Measurements from ENCODE around the gene SLC1A7.

Gene SLC1A7

GRCh38 chr1:53132176-53132575 lies 10.3 kb downstream of the SLC1A7 start:
- DNase-seq = no peak

GRCh38 chr1:53131590-53131938 lies 10.9 kb downstream of the SLC1A7 start:
- DNase-seq = no peak

- no peak for DNase-seq
Observed at GRCh38 chr1:53130878-53131589, 11.4 kb downstream of the SLC1A7 start.

DNA sequence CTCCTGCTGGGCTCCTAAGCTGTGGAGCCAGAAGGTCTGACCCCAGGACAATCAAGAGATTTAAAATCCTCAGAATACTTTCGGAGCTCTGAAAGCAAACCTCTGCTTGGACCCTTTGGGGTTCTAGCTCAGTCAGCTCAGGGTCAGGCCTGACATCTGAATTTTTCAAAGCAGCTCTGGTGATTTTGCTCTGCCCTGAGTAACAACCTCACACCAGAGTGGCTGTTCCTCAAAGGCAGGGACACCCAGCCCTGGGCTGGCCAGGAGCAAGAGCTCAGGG lies 11.9 kb downstream of the SLC1A7 start:
- no peak for DNase-seq

DNA sequence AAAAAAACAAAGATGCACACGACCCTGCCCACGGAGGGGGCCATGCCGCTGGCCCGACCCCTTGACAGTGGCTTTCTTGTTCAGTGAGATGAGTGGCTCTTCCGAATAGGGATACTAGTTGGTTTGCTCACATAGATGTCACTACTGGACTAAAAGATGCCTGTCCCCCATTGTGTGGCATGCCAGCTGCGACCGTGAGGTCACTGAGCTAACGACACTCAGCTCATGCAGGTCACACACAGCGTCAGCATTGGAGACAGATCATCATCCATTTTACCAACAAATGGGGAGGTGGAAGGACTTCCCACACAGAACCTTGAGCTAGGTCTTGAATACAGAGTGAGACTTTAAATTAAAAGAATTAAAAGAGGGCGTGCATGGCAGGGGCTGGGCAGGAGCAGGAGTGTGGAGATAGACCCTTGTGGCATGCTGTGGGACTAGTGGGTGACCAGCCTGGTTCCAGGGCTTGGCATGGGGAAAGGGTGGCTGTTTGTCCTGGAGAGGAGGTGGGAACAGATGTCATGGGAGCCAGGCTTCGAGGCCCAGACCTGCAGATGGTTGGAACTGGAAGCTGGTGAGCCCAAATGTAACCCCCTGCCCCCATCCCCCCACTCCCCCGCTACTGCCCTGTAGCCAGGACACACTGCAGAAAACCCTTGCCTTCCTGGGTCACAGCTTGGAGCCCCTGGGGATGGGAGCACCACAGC lies 12.4 kb downstream of the SLC1A7 start:
- DNase-seq = no peak

DNA sequence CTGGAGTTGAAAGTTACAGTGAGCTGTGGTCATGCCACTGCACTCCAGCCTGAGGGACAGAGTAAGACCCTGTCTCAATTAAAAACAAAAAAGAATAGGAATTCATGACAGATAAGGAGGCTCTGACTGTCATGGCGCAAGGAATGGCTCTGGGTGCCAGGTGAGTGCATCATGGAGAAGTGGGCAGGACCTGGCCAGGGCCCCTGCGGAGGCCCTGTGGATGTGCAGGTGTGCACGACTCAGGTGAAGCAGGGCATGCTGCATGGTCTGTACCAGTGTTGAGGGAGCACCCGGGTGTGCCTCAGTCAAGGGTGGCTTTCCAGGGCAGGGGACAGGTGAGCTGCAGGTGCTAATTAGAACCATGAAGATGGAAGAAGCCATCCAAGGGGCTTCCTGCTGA lies 14.0 kb downstream of the SLC1A7 start:
- no peak for DNase-seq

DNA sequence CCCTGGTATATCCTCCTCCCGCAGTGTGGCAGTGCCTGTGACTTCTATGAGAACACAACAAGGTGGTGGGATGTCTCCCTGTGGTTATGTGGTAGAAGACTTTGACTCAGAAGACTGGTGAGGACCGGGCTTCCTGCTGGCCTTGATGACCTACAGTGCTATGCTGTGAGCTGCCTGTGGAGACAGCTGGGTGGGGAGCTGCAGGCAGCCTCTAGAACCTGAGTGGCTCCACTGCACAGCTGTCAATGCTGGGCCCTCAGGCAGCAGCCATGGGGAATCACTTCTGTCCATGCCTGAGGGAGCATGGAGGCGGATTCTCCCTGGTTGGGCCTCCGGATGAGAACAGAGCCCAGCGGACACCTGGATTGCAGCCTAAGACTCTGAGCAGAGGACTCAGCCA lies 14.9 kb downstream of the SLC1A7 start:
- no peak for DNase-seq

DNA sequence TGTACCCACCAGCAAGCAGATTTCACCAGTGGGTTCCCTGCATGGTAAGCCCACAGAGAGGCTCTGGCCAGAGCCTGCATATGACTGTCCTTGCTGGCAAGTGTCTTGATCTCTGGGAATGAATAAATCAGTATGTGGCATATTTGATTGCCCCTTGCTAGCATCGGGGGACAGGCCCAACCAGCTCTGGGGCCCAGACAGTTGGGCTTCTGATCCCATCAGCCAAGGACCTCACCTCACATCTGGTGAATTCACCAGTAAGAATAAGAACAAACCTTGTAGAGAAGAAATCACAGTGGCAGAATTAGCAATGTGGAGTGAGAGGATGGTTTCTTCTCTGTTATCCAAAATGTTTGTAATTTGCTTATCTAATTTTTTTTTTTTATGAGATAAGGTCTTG lies 15.9 kb downstream of the SLC1A7 start:
- no peak for DNase-seq

- no peak for DNase-seq
Observed at GRCh38 chr1:53125623-53126360, 16.6 kb downstream of the SLC1A7 start.

DNA sequence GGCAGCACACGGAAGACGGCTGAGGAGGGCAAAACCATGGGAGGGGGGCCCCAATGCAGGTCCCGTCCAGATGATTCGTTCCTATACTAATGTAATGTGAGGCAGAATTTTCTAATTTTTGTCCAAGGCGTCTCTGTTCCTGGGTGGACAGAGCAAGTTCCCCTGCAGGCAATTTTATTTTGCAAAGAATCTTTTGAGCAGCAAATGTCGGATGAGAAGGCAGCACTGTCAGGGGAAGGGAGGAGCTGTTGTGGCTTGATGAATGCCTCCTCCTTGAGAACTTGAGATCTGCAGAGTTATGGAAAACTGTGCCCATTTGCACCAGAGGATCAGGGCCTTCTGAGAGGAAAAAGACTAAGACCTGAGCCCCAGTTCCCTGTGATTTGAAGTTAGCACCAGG lies 17.3 kb downstream of the SLC1A7 start:
- DNase-seq = no peak

DNA sequence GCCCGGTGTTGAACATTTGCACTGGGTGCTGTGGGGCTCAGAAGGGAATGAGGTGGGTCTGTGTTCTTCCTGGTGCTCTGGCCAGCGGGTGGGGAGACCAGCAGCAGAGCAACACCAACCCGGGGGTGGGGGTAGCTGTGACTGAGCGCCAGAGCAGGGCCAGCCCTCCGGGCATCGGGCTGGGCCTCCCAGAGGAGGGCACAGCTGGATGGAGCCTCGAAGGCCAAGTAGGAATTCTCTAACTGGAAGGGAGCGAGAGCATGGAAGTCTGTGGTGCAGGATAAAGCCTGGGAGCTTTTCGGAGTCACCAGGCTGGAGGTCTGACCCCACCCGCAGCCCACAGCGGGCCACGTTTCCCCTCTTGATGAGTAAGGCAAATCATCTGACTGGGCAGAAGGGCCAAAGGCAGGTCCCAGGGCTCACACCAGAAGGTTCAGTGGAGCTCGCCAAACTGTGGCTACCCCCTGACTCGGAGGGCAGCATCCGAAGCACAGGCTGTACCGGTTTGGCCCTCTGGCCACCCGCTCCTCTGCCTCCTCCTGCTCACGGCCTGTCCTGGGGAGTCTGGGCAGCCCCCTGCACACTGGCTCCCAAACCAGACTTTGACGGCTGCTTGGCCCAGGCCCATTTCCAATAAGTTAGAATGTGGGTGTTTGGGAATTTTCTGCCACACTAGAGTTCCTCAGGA lies 18.8 kb downstream of the SLC1A7 start:
- no peak for DNase-seq

- no peak for DNase-seq
Observed at GRCh38 chr1:53122961-53123413, 19.5 kb downstream of the SLC1A7 start.

- no peak for DNase-seq
Observed at GRCh38 chr1:53122201-53122885, 20.1 kb downstream of the SLC1A7 start.

DNA sequence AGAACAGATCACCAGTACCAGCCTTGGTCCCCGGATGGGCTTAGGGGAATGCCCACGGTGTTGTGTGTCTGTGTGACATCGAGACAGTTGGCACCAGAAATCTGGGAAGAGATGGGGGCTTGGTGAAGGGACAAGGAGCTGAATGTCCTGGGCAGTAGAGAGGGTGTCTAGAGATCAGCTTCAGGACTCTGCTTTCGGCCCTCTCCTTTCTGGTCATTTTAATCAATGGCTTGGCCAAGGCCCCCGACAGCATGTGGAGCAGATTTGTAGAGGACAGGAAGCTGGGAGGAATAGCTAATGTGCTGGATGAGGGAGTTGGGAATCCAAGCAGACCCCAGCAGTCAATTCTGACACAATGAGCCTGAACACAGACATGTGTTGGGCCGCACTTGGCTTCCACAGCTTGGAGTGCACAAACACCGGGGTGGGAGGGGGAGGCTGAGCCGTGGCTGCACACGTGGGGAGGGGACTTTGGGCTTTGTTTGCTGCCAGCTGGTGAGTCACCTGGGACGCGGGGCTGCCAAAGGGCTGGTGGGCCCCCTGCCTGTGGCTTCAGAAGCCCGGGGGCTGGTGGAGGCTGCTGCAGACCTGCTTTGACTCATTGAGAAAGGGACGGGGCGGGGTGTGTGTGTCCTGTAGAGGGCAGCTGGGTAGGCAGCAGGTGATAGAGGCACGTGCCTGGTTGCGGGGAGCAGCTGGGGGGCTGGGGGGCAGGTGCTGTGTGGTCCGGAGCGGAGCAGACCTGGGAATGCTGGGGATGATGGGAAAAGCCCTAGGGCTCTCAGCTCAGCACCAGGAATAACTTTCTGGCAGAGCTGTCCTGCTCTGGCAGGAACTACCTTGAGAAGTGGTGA lies 20.9 kb downstream of the SLC1A7 start:
- DNase-seq = peak; percentile 89

DNA sequence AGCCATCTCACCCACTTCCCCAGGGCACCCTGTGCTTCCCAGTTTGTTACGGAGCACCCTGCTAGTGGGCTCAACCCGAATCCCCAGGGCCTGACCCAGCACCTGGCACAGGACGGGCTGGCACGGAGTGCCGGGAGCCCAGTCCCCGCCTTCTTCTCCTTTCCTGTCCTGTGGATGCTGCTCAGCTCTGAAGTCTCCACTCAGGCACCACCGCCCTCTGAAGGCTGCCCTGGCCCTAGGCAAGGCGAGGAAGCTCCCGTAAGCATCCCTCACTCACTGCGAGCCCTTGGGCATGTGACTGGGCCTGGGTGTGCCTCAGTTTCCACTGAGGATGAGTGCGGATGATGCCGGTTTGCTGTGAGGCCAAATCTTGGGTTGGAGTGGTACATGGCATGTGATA lies 21.8 kb downstream of the SLC1A7 start:
- no peak for DNase-seq

- DNase-seq = peak; percentile 25
Observed at GRCh38 chr1:53117836-53118235, 24.6 kb downstream of the SLC1A7 start.

GRCh38 chr1:53116933-53117600 lies 25.4 kb downstream of the SLC1A7 start:
- peak; percentile 6 for DNase-seq

- peak; percentile 7 for DNase-seq
Observed at GRCh38 chr1:53116307-53116810, 26.1 kb downstream of the SLC1A7 start.

GRCh38 chr1:53115403-53116306 lies 26.8 kb downstream of the SLC1A7 start:
- peak; percentile 22 for DNase-seq
